RWPE2 (cell line): Measurements from ENCODE around the gene AMZ2.
"Not testable (repeated sequence)": the region's sequence is repeated elsewhere in the genome, so short reads cannot be mapped to it uniquely, and the experiment has no call there.

Experiments used
- ATAC-seq: fragments of 200-7000 bp; cut with Tn5 transposase; 3 replicates; pipeline ENCODE4 v1.9.1; 2021; ENCODE audit warnings: low read depth
- DNase-seq: peaks from one replicate; pipeline ENCODE4 v3.0.0-alpha.2; 2020; ENCODE audit warnings: low spot score
- H3K27ac ChIP-seq: fragments of 450-650 bp; 2 replicates; pipeline ENCODE4 v1.5.1; 2017; ENCODE audit warnings: mild to moderate bottlenecking; ENCODE audit not compliant: poor library complexity, severe bottlenecking
- H3K27me3 ChIP-seq: fragments of 250-450 bp; sonication (Bioruptor Pico); 2 replicates; pipeline ENCODE4 v1.5.1; 2021; ENCODE audit warnings: mild to moderate bottlenecking, moderate library complexity; ENCODE audit not compliant: insufficient read depth, poor library complexity, severe bottlenecking
- H3K36me3 ChIP-seq: fragments of 250-450 bp; sonication (Bioruptor Pico); 2 replicates; pipeline ENCODE4 v1.5.1; 2020; ENCODE audit warnings: low read depth, mild to moderate bottlenecking, moderate library complexity
- H3K4me1 ChIP-seq: fragments of 250-450 bp; sonication (Bioruptor Pico); 2 replicates; pipeline ENCODE4 v1.5.1; 2021; ENCODE audit warnings: mild to moderate bottlenecking, moderate library complexity; ENCODE audit not compliant: insufficient read depth, poor library complexity, severe bottlenecking
- H3K4me3 ChIP-seq: fragments of 250-450 bp; sonication (Bioruptor Pico); 2 replicates; pipeline ENCODE4 v1.5.1; 2021; ENCODE audit warnings: mild to moderate bottlenecking, moderate library complexity; ENCODE audit not compliant: severe bottlenecking
- H3K9me3 ChIP-seq: fragments of 250-450 bp; sonication (Bioruptor Pico); 2 replicates; pipeline ENCODE4 v1.5.1; 2021; ENCODE audit warnings: mild to moderate bottlenecking, moderate library complexity; ENCODE audit not compliant: severe bottlenecking
- CTCF ChIP-seq: fragments of 450-650 bp; IDR thresholded peaks from one replicate; pipeline ENCODE4 v1.5.1; 2017; ENCODE audit warnings: mild to moderate bottlenecking, moderate library complexity; ENCODE audit not compliant: poor library complexity, severe bottlenecking

Gene AMZ2

GRCh38 chr17:68210570-68211315 lies 37.1 kb upstream of the AMZ2 start:
- no peaks in the 10 kb centered on the region for H3K27me3 ChIP-seq
- ATAC-seq, result no peak
- no peak for DNase-seq
- H3K36me3 ChIP-seq, result no peaks in the 10 kb centered on the region
- H3K27ac ChIP-seq, result no peak overlapping the region
- no peaks in the 10 kb centered on the region for H3K4me1 ChIP-seq
- TF ChIP-seq CTCF, result no peak
- H3K4me3 ChIP-seq, result no peak overlapping the region
- H3K9me3 ChIP-seq, result no peaks in the 10 kb centered on the region

GRCh38 chr17:68213428-68214411 lies 34.1 kb upstream of the AMZ2 start:
- not testable (repeated sequence) for H3K27me3 ChIP-seq, H3K4me3 ChIP-seq, H3K9me3 ChIP-seq, H3K27ac ChIP-seq, ATAC-seq, H3K4me1 ChIP-seq, DNase-seq, H3K36me3 ChIP-seq

GRCh38 chr17:68215453-68215852 lies 32.4 kb upstream of the AMZ2 start:
- not testable (repeated sequence) for H3K9me3 ChIP-seq, H3K4me1 ChIP-seq, H3K4me3 ChIP-seq, ATAC-seq, H3K27ac ChIP-seq, H3K36me3 ChIP-seq, DNase-seq, H3K27me3 ChIP-seq

- not testable (repeated sequence) for H3K4me1 ChIP-seq, DNase-seq, ATAC-seq, H3K9me3 ChIP-seq, H3K27me3 ChIP-seq, H3K4me3 ChIP-seq, H3K36me3 ChIP-seq, H3K27ac ChIP-seq
These were observed 28.4 kb upstream of the AMZ2 start for GRCh38 chr17:68219429-68219828.

GRCh38 chr17:68220186-68220585 lies 27.7 kb upstream of the AMZ2 start:
- H3K9me3 ChIP-seq, H3K4me3 ChIP-seq, H3K27me3 ChIP-seq, H3K27ac ChIP-seq, H3K4me1 ChIP-seq, ATAC-seq, H3K36me3 ChIP-seq, DNase-seq: not testable (repeated sequence)

- ATAC-seq, H3K4me3 ChIP-seq, H3K27me3 ChIP-seq, H3K27ac ChIP-seq, H3K4me1 ChIP-seq, H3K9me3 ChIP-seq, H3K36me3 ChIP-seq, DNase-seq: not testable (repeated sequence)
These were observed 27.1 kb upstream of the AMZ2 start for GRCh38 chr17:68220786-68221185.

GRCh38 chr17:68221786-68222185 lies 26.1 kb upstream of the AMZ2 start:
- Histone ChIP-seq H3K4me1 (no peaks in the 10 kb centered on the region), H3K36me3 (no peaks in the 10 kb centered on the region), H3K9me3 (no peaks in the 10 kb centered on the region), H3K27ac (no peak overlapping the region), H3K27me3 (no peaks in the 10 kb centered on the region), H3K4me3 (no peak overlapping the region)
- DNase-seq, result no peak
- no peak for TF ChIP-seq CTCF
- ATAC-seq, result no peak
